Measurements from ENCODE around the gene EXT2. TPM values are rescaled to one million over a fixed set of nuclear protein-coding genes. Genes with fewer than 3 reads are reported as not detected.

Gene EXT2
- total RNA-seq, 2 donors from 2014 or later: 47.7 to 60.3 TPM

GRCh38 chr11:44275241-44275640 is 179.8 kb downstream of the EXT2 start:
- WGBS, 2 experiments (ENCODE audit: insufficient coverage in 1 of 2, insufficient read length in 1 of 2): 96 to 97% methylated on average over 9 to 10 of the region's 10 CpGs
- Mint-ChIP-seq H3K4me1 (peaks cover 2% of the 10 kb centered on the region), H3K27ac (no peak overlapping the region), H3K36me3 (ENCODE audit: low read depth) (no peaks in the 10 kb centered on the region), H3K4me3 (no peak overlapping the region), H3K27me3 (ENCODE audit: insufficient read depth) (no peaks in the 10 kb centered on the region), H3K9me3 (no peaks in the 10 kb centered on the region)
- no peak for DNase-seq
- Histone ChIP-seq H3K9ac (ENCODE audit: extremely low read depth, low read length, poor library complexity, severe bottlenecking) (no peak overlapping the region), H3K4me3 (ENCODE audit: low read length) (no peak overlapping the region), H3K4me1 (ENCODE audit: control insufficient read depth, insufficient read depth, low read length) (no peaks in the 10 kb centered on the region), H3K9me3 (ENCODE audit: control insufficient read depth, low read length) (no peaks in the 10 kb centered on the region), H3K27ac (ENCODE audit: low read depth, low read length) (no peak overlapping the region), H3K27me3 (ENCODE audit: control insufficient read depth, insufficient read depth, low read length, poor library complexity, severe bottlenecking) (no peaks in the 10 kb centered on the region), H3K36me3 (ENCODE audit: control insufficient read depth, insufficient read depth, low read length) (no peaks in the 10 kb centered on the region)
- no peak for TF ChIP-seq CTCF (conservative IDR thresholded peaks at IDR 0.05)

- Mint-ChIP-seq H3K27ac (no peak overlapping the region), H3K36me3 (ENCODE audit: low read depth) (no peaks in the 10 kb centered on the region), H3K27me3 (ENCODE audit: insufficient read depth) (peaks cover 1% of the 10 kb centered on the region), H3K9me3 (no peaks in the 10 kb centered on the region), H3K4me1 (peaks cover 2% of the 10 kb centered on the region), H3K4me3 (no peak overlapping the region)
- no peak overlapping the region for H3K9ac ChIP-seq (ENCODE audit: extremely low read depth, low read length, poor library complexity, severe bottlenecking)
- H3K4me3 ChIP-seq (ENCODE audit: low read length): no peak overlapping the region
- H3K36me3 ChIP-seq (ENCODE audit: control insufficient read depth, insufficient read depth, low read length): no peaks in the 10 kb centered on the region
- H3K27me3 ChIP-seq (ENCODE audit: control insufficient read depth, insufficient read depth, low read length, poor library complexity, severe bottlenecking): no peaks in the 10 kb centered on the region
- DNase-seq: no peak
- no peaks in the 10 kb centered on the region for H3K9me3 ChIP-seq (ENCODE audit: control insufficient read depth, low read length)
- H3K27ac ChIP-seq (ENCODE audit: low read depth, low read length): no peak overlapping the region
- TF ChIP-seq CTCF (conservative IDR thresholded peaks at IDR 0.05): no peak
- H3K4me1 ChIP-seq (ENCODE audit: control insufficient read depth, insufficient read depth, low read length): no peaks in the 10 kb centered on the region
- 77 to 83% methylated on average over 1 to 6 of the region's 7 CpGs for WGBS, 2 experiments (ENCODE audit: insufficient coverage in 1 of 2, insufficient read length in 1 of 2)
Measured at GRCh38 chr11:44275961-44276550, 180.6 kb downstream of the EXT2 start.

DNA sequence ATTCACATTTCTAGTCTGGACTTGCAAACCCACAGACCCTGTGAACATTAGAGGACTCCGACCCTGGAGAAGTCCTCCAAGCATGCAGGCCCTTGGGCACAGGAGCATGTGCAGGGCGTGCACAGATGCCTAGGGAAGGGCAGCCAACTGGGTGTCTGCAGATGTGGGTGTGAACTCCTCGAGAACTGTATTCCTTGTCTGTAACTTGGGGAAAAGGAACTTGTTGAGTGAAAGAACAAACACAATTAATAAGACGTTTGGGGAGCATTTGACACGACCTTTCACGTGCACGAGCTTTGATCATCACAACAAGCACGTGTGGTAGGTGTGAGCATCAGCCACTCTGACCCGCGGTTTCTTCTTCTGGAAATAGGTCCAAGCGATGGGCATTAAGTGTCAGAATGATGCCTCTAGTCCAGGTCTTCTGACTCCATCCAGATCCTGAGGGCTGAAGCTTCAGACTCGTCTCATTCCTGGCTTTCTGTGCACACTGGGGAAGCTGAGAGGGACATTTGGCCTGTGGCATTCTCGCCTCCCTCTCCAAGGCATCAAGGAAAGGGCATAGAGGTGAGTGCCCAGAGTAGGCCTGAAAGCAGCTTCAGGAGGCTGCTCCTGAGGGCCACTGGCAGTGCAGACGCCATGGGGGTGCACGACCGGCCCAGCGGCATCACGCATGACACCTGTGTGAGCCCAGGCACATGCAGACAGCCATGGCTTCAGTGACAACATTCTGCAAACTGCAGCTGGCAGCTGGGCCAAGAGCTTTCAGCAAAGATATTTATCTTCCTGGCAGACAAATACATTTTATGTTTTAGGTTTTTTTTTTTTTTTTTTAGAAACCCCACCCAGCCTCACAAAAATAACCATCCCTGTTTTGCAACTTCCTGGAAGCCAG is 182.0 kb downstream of the EXT2 start:
- 93 to 95% methylated on average over 17 to 18 of the region's 18 CpGs for WGBS, 2 experiments (ENCODE audit: insufficient coverage in 1 of 2, insufficient read length in 1 of 2)
- H3K4me3 Mint-ChIP-seq: no peak overlapping the region
- no peak for DNase-seq
- no peaks in the 10 kb centered on the region for H3K36me3 ChIP-seq (ENCODE audit: control insufficient read depth, insufficient read depth, low read length)
- H3K9me3 ChIP-seq (ENCODE audit: control insufficient read depth, low read length): no peaks in the 10 kb centered on the region
- H3K9me3 Mint-ChIP-seq: peaks cover 4% of the 10 kb centered on the region
- H3K9ac ChIP-seq (ENCODE audit: extremely low read depth, low read length, poor library complexity, severe bottlenecking): no peak overlapping the region
- no peak for TF ChIP-seq CTCF (conservative IDR thresholded peaks at IDR 0.05)
- no peak overlapping the region for H3K27ac Mint-ChIP-seq
- peaks cover 4% of the 10 kb centered on the region for H3K4me1 Mint-ChIP-seq
- peaks cover 2% of the 10 kb centered on the region for H3K27me3 Mint-ChIP-seq (ENCODE audit: insufficient read depth)
- no peaks in the 10 kb centered on the region for H3K27me3 ChIP-seq (ENCODE audit: control insufficient read depth, insufficient read depth, low read length, poor library complexity, severe bottlenecking)
- H3K4me3 ChIP-seq (ENCODE audit: low read length): no peak overlapping the region
- no peak overlapping the region for H3K27ac ChIP-seq (ENCODE audit: low read depth, low read length)
- H3K4me1 ChIP-seq (ENCODE audit: control insufficient read depth, insufficient read depth, low read length): no peaks in the 10 kb centered on the region
- no peaks in the 10 kb centered on the region for H3K36me3 Mint-ChIP-seq (ENCODE audit: low read depth)

All from endodermal cell (in vitro differentiated cells).